Activated T-cell treated with anti-CD3 and anti-CD28 coated beads, Interleukin-2, amount 50 U/mL, for 72 hours (primary cell): ENCODE data around the gene OSBP2. TPM values are rescaled to one million over a fixed set of nuclear protein-coding genes. Genes with fewer than 3 reads are reported as not detected.

Experiments
- ATAC-seq, 2 donors: fragments of 150-1000 bp; cut with Tn5 transposase; replicated peaks in 1 of 2; 2 replicates each; pipeline ENCODE4 v1.10.0; 2021; ENCODE audit warnings: moderate library complexity in 2 of 2, mild to moderate bottlenecking in 1 of 2
- DNase-seq, 2 donors: peaks; one replicate each; pipeline ENCODE4 v3.0.0; 2021 to 2022; ENCODE audit warnings: mixed read lengths in 1 of 2
- H3K27ac Mint-ChIP-seq: one replicate; pipeline ENCODE4 v1.8.0; 2022; ENCODE audit warnings: mild to moderate bottlenecking, moderate library complexity, mixed read lengths
- H3K27me3 Mint-ChIP-seq: one replicate; pipeline ENCODE4 v1.8.0; 2022; ENCODE audit warnings: low read depth, mixed read lengths
- H3K36me3 Mint-ChIP-seq, 2 donors: one replicate each; pipeline ENCODE4 v1.8.0; 2022; ENCODE audit warnings: mixed read lengths in 2 of 2, mild to moderate bottlenecking in 1 of 2; ENCODE audit not compliant: insufficient read depth in 2 of 2
- H3K4me1 Mint-ChIP-seq: one replicate; pipeline ENCODE4 v1.8.0; 2022; ENCODE audit warnings: low read depth, mixed read lengths
- H3K4me3 Mint-ChIP-seq, 2 donors: one replicate each; pipeline ENCODE4 v1.8.0; 2022; ENCODE audit warnings: mild to moderate bottlenecking in 2 of 2, mixed read lengths in 2 of 2, moderate library complexity in 2 of 2
- H3K9me3 Mint-ChIP-seq, 2 donors: one replicate each; pipeline ENCODE4 v1.8.0; 2022; ENCODE audit warnings: mixed read lengths in 2 of 2
- total RNA-seq, 2 donors: library from RNA; stranded (reverse); gene quantifications; one replicate each; pipeline ENCODE4 v1.2.3, GENCODE V29; 2022

Gene OSBP2
- 10 to 100 TPM in 1 of 2 donors, 1 to 10 TPM in 1; 7.2 to 11.9 TPM for total RNA-seq

- H3K4me1 Mint-ChIP-seq: peaks cover 13% of the 10 kb centered on the region
- peak; percentile 76 for ATAC-seq
- peak within 1 kb of the TSS; percentile 89 to 93 for H3K4me3 Mint-ChIP-seq
- H3K36me3 Mint-ChIP-seq: no peaks in the 10 kb centered on the region
- H3K27me3 Mint-ChIP-seq: peaks cover 31% of the 10 kb centered on the region
- H3K9me3 Mint-ChIP-seq: no peaks in the 10 kb centered on the region
- peak within 1 kb of the TSS; percentile 20 for H3K27ac Mint-ChIP-seq
- peak; percentile 52 to 65 for DNase-seq
Measured at GRCh38 chr22:30694640-30695350, at the start of gene OSBP2. TSS of gene OSBP2 (plus strand) at chr22:30694874. CDS start at chr22:30694910, 36 bp downstream.

- DNase-seq (no peak), ATAC-seq (no peak)
- H3K36me3 Mint-ChIP-seq: no peaks in the 10 kb centered on the region
- H3K4me1 Mint-ChIP-seq: peaks cover 64% of the 10 kb centered on the region
- H3K27ac Mint-ChIP-seq: no peak overlapping the region
- H3K27me3 Mint-ChIP-seq: no peaks in the 10 kb centered on the region
- H3K9me3 Mint-ChIP-seq: no peaks in the 10 kb centered on the region
- H3K4me3 Mint-ChIP-seq: no peak overlapping the region
Measured at GRCh38 chr22:30646518-30647160, 48.0 kb upstream of the OSBP2 start.

- DNase-seq (no peak), ATAC-seq (no peak)
- Mint-ChIP-seq H3K27me3 (no peaks in the 10 kb centered on the region), H3K27ac (no peak overlapping the region), H3K36me3 (no peaks in the 10 kb centered on the region), H3K4me1 (peaks cover 65% of the 10 kb centered on the region), H3K9me3 (no peaks in the 10 kb centered on the region), H3K4me3 (no peak overlapping the region)
Measured at GRCh38 chr22:30647536-30647935, 47.1 kb upstream of the OSBP2 start.

GRCh38 chr22:30648825-30649224 is 45.8 kb upstream of the OSBP2 start:
- ATAC-seq: no peak
- H3K4me1 Mint-ChIP-seq: peaks cover 55% of the 10 kb centered on the region
- H3K4me3 Mint-ChIP-seq: peak overlapping the region; percentile 50
- no peaks in the 10 kb centered on the region for H3K9me3 Mint-ChIP-seq
- no peak for DNase-seq
- no peaks in the 10 kb centered on the region for H3K27me3 Mint-ChIP-seq
- H3K27ac Mint-ChIP-seq: peak overlapping the region; percentile 68
- H3K36me3 Mint-ChIP-seq: no peaks in the 10 kb centered on the region

GRCh38 chr22:30649430-30650007 is 45.2 kb upstream of the OSBP2 start:
- Mint-ChIP-seq H3K27ac (peak overlapping the region; percentile 68), H3K27me3 (no peaks in the 10 kb centered on the region), H3K36me3 (no peaks in the 10 kb centered on the region), H3K4me3 (peak overlapping the region; percentile 50), H3K4me1 (peaks cover 48% of the 10 kb centered on the region), H3K9me3 (no peaks in the 10 kb centered on the region)
- ATAC-seq (peak; percentile 99), DNase-seq (peak; percentile 89 to 92)

- Mint-ChIP-seq H3K27ac (no peak overlapping the region), H3K27me3 (no peaks in the 10 kb centered on the region), H3K36me3 (peaks cover 0 to 2% of the 10 kb centered on the region in 2 donors), H3K4me1 (peaks cover 41% of the 10 kb centered on the region), H3K9me3 (no peaks in the 10 kb centered on the region), H3K4me3 (no peak overlapping the region)
- DNase-seq: no peak
- ATAC-seq: no peak
Measured at GRCh38 chr22:30650508-30651116, 44.1 kb upstream of the OSBP2 start.

GRCh38 chr22:30652852-30653251 is 41.8 kb upstream of the OSBP2 start:
- DNase-seq: no peak
- Mint-ChIP-seq H3K27ac (no peak overlapping the region), H3K9me3 (no peaks in the 10 kb centered on the region), H3K27me3 (no peaks in the 10 kb centered on the region), H3K4me1 (peaks cover 40% of the 10 kb centered on the region), H3K4me3 (no peak overlapping the region), H3K36me3 (peaks cover 0 to 2% of the 10 kb centered on the region in 2 donors)
- ATAC-seq: no peak

- ATAC-seq: no peak
- DNase-seq: no peak
- Mint-ChIP-seq H3K4me1 (peaks cover 25% of the 10 kb centered on the region), H3K9me3 (no peaks in the 10 kb centered on the region), H3K27ac (no peak overlapping the region), H3K4me3 (no peak overlapping the region), H3K27me3 (no peaks in the 10 kb centered on the region), H3K36me3 (peaks cover 0 to 2% of the 10 kb centered on the region in 2 donors)
Measured at GRCh38 chr22:30654361-30654760, 40.3 kb upstream of the OSBP2 start.

- Mint-ChIP-seq H3K4me1 (peaks cover 16% of the 10 kb centered on the region), H3K36me3 (peaks cover 0 to 2% of the 10 kb centered on the region in 2 donors), H3K27me3 (no peaks in the 10 kb centered on the region), H3K9me3 (no peaks in the 10 kb centered on the region), H3K27ac (no peak overlapping the region), H3K4me3 (no peak overlapping the region)
- ATAC-seq: no peak
- no peak for DNase-seq
Measured at GRCh38 chr22:30655532-30655931, 39.1 kb upstream of the OSBP2 start.

- Mint-ChIP-seq H3K9me3 (no peaks in the 10 kb centered on the region), H3K4me1 (peaks cover 12% of the 10 kb centered on the region), H3K4me3 (no peak overlapping the region), H3K27ac (no peak overlapping the region), H3K36me3 (no peaks in the 10 kb centered on the region), H3K27me3 (no peaks in the 10 kb centered on the region)
- DNase-seq (no peak), ATAC-seq (no peak)
Measured at GRCh38 chr22:30662040-30662439, 32.6 kb upstream of the OSBP2 start.

- H3K4me3 Mint-ChIP-seq: no peak overlapping the region
- H3K27ac Mint-ChIP-seq: no peak overlapping the region
Measured at GRCh38 chr22:30664798-30665197, 29.9 kb upstream of the OSBP2 start.

GRCh38 chr22:30665266-30665665 is 29.4 kb upstream of the OSBP2 start:
- H3K27ac Mint-ChIP-seq: no peak overlapping the region
- H3K4me3 Mint-ChIP-seq: no peak overlapping the region
- ATAC-seq (no peak), DNase-seq (no peak)
- H3K27me3 Mint-ChIP-seq: peaks cover 10% of the 10 kb centered on the region
- no peaks in the 10 kb centered on the region for H3K36me3 Mint-ChIP-seq
- H3K9me3 Mint-ChIP-seq: no peaks in the 10 kb centered on the region
- peaks cover 21% of the 10 kb centered on the region for H3K4me1 Mint-ChIP-seq

More at GRCh38 chr22:30664798-30665197, 29.9 kb upstream of the OSBP2 start:
- H3K27me3 Mint-ChIP-seq: peaks cover 10% of the 10 kb centered on the region
- DNase-seq (no peak), ATAC-seq (no peak)
- no peaks in the 10 kb centered on the region for H3K36me3 Mint-ChIP-seq
- no peaks in the 10 kb centered on the region for H3K9me3 Mint-ChIP-seq
- H3K4me1 Mint-ChIP-seq: peaks cover 21% of the 10 kb centered on the region

- Mint-ChIP-seq H3K4me3 (peak overlapping the region; percentile 96 to 98), H3K27ac (no peak overlapping the region), H3K27me3 (peaks cover 10% of the 10 kb centered on the region), H3K4me1 (peaks cover 21% of the 10 kb centered on the region), H3K9me3 (no peaks in the 10 kb centered on the region), H3K36me3 (no peaks in the 10 kb centered on the region)
- DNase-seq (no peak), ATAC-seq (no peak)
Measured at GRCh38 chr22:30665786-30666185, 28.9 kb upstream of the OSBP2 start.
